LNCAP (cell line): Measurements from ENCODE around the gene CFAP206.

Source experiments
- TF ChIP-seq, protein P1 (sequence below): fragments of 450-650 bp; IDR thresholded peaks from 2 replicates; pipeline ENCODE4 v1.5.1; 2017; ENCODE audit warnings: mild to moderate bottlenecking

CFAP206 gene, protein sequence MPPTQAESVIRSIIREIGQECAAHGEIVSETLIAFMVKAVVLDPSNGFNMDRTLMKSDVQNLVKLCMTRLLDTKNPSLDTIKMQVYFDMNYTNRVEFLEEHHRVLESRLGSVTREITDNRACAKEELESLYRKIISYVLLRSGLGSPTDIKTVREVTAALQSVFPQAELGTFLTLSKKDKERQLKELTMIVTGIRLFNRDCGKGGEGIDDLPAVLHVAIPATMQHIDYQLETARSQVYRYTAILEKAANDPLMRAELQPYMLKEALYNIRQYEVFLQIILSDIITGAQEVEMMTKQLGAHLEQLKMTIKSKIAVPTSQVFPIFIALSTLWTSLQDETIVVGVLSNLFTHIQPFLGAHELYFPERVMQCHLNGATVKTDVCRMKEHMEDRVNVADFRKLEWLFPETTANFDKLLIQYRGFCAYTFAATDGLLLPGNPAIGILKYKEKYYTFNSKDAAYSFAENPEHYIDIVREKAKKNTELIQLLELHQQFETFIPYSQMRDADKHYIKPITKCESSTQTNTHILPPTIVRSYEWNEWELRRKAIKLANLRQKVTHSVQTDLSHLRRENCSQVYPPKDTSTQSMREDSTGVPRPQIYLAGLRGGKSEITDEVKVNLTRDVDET

DNA sequence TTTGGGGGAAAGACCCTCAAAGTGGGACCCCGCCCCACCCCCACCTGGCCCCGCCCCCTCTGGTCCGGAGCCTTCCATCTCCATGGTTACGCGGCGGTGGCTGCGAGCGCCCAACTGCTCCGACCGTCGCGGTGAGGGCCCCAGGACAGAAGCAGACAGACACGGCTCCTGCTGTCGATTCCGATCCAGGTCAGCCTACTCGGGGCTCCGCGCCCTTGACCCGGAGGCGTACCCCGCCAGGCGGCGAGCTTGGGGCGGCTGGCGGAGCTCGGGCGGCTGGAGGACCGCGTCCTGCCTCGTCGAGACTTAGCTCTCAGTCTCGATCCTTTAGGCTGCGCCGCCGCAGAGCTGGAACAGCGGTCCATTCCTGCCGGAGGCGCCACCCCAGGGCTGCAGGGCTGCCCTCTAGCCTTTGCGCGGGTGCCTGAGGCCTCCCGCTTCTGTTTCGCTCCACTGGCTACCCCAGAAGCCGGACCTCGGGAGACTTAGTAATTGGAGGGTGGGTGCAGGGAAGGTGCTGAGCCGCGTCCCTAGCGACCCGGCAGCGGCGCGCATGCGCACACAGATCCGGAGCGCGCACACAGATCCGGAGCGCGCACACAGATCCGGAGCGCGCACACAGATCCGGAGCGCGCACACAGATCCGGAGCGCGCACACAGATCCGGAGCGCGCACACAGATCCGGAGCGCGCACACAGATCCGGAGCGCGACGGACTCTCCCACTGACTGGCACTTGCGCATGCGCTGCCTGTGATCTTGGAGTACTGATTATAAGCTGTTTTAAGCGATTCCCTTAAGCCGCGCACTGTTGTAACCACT is at the start of gene CFAP206:
Gene CFAP206 (plus strand): TSS at position 72 of the 820 bp plus-strand sequence. CDS start 1,868 bp downstream, outside the sequence.
- TF ChIP-seq, protein P1, sequence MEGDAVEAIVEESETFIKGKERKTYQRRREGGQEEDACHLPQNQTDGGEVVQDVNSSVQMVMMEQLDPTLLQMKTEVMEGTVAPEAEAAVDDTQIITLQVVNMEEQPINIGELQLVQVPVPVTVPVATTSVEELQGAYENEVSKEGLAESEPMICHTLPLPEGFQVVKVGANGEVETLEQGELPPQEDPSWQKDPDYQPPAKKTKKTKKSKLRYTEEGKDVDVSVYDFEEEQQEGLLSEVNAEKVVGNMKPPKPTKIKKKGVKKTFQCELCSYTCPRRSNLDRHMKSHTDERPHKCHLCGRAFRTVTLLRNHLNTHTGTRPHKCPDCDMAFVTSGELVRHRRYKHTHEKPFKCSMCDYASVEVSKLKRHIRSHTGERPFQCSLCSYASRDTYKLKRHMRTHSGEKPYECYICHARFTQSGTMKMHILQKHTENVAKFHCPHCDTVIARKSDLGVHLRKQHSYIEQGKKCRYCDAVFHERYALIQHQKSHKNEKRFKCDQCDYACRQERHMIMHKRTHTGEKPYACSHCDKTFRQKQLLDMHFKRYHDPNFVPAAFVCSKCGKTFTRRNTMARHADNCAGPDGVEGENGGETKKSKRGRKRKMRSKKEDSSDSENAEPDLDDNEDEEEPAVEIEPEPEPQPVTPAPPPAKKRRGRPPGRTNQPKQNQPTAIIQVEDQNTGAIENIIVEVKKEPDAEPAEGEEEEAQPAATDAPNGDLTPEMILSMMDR, result no peak

DNA sequence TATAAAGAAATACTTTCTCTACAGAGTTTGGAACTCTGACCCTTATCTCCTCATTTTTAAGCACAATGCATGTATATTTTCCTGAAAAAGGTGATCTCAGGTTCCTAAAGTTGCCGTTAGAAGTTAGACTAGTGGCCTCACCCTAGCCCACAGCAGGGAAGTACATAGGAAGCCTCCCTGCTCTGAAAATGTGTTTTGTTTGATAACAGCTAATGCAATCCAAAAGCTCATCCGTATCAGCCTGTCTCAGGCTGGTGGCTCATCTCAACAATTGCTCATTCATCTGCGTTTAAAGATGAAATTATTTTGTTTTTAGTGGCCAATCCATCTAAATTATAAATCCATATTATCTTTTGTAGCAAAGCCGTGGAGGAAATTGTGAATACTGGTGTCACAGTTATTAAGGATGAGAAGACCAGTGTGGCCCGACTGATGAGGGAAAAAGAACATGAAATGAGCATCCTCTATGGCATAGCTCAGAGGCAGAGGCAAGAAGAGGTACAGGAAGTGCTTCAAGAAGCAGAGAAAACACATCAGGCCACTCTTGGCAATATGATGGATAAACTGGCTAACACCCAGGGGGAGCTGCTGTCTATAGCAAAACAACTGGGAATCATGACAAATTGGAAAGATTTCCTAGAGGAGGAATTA is 43.0 kb upstream of the CFAP206 start:
- TF ChIP-seq, protein P1, result no peak

DNA sequence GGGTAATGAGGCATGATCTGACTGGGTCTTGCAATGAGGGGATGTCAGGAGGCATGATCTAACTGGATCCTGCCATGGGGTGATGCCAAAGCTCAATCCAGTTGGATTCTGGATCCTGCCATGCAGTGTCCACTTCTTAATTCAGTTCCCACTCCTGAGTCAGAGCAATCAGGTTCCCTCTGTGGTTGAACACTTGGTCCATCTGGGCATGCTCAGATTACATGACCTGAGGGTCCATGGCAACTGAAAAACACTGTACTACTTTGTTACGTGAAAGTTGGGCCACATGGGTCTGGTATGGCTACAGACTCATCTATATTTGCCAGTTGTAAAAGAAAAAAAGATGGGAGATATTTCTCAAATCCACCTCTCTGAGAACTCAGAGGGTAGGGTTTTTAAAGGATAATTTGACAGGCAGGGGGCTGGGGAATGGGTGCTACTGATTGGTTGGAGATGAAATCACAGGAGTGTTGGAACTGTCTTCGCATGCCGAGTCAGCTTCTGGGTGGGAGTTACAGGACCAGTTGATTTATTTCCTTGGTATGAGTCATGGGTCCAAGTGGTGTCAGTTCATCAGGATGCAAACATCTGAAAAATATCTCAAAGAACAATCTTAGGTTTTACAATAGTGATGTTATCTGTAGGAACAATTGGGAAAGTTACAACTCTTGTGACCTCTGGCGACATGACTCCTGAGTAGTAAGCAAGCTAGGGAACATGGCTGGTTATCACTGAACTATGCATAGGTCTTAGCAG is 41.5 kb upstream of the CFAP206 start:
- TF ChIP-seq, protein P1, result no peak

DNA sequence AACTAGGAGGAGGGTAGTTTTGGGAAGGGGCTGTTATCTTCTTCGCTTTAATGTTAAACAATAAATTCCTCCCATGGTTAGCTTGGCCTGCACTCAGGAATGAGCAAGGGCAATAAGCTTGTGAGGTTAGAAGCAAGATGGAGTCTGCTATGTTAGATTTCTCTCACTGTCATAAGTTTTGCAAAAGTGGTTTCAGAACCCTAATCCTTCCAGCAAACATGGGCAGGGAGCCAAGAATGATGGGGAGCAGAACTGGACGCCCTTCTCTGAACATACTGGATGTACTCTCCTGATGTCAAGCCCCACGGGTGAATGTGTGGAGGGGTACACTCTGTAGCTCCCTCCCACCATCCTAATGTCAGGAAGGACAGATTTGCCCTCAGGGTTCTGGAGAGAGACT is 40.9 kb upstream of the CFAP206 start:
- TF ChIP-seq, protein P1, result no peak

DNA sequence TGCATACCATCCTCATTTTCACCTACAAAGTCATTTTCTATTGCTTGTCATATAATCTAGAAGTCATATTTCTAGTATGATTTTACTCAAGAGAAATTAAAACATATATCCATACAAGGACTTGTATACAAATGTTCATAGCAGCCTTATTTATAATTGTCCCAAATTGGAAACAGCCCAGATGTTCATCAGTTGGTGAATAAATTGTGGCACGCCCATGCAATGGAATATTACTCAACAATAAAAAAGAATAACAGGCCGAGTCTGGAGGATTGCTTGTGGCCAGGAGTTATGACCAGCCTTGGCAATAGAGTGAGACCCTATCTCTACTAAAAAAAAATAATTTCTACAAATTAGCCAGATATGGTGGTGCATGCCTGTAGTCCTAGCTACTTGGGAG is 34.4 kb upstream of the CFAP206 start:
- TF ChIP-seq, protein P1, result no peak

DNA sequence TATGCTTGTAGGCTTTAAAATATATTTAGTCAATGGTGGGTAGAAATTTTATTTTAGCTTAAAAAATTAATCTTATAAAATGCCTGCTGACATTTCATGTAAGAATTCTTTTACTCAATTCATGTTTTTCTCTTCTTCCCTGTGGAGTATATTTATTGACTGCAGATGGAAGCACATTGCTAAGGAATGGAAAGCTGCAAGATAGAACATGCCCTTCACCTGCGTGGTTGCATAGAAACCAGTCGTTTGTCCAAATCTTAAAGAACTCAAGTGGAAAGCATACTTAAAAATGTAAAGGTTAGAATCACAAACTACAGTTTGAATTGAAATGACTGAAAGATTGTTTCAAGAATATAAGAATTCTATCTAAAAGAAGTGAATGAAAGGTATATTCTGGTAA is 32.5 kb upstream of the CFAP206 start:
- TF ChIP-seq, protein P1, result no peak
